CD4-positive, alpha-beta T cell treated with Interleukin-17A for 1 hour (primary cell): ENCODE data around the gene XIAP.
A peak's percentile ranks its signal among the peaks of the same experiment; 100 is the strongest.
"Not testable (repeated sequence)": the region's sequence is repeated elsewhere in the genome, so short reads cannot be mapped to it uniquely, and the experiment has no call there.

Experiments
- DNase-seq: peaks from one replicate; pipeline ENCODE4 v3.0.0-alpha.2; 2020

Gene XIAP

GRCh38 chrX:123859846-123860838 is at the start of gene XIAP:
XIAP (plus strand) TSS chrX:123860053; CDS start chrX:123885663, 25,610 bp downstream.
- DNase-seq = peak; percentile 74

- no peak for DNase-seq
Measured at GRCh38 chrX:123814343-123814742, 45.5 kb upstream of the XIAP start.

- not testable (repeated sequence) for DNase-seq
Measured at GRCh38 chrX:123814934-123815394, 44.9 kb upstream of the XIAP start.

GRCh38 chrX:123817288-123817894 is 42.5 kb upstream of the XIAP start:
- no peak for DNase-seq

- DNase-seq = no peak
Measured at GRCh38 chrX:123818243-123818642, 41.6 kb upstream of the XIAP start.

- no peak for DNase-seq
Measured at GRCh38 chrX:123822965-123823364, 36.9 kb upstream of the XIAP start.

- peak; percentile 4 for DNase-seq
Measured at GRCh38 chrX:123830309-123830708, 29.5 kb upstream of the XIAP start.

GRCh38 chrX:123833387-123833786 is 26.5 kb upstream of the XIAP start:
- DNase-seq = peak; percentile 74

- DNase-seq = no peak
Measured at GRCh38 chrX:123834116-123834515, 25.7 kb upstream of the XIAP start.

GRCh38 chrX:123835661-123836371 is 24.0 kb upstream of the XIAP start:
- DNase-seq = no peak

GRCh38 chrX:123845129-123845528 is 14.7 kb upstream of the XIAP start:
- not testable (repeated sequence) for DNase-seq

- DNase-seq = no peak
Measured at GRCh38 chrX:123846577-123847038, 13.2 kb upstream of the XIAP start.

- DNase-seq = no peak
Measured at GRCh38 chrX:123847056-123847455, 12.8 kb upstream of the XIAP start.

GRCh38 chrX:123849096-123849495 is 10.8 kb upstream of the XIAP start:
- no peak for DNase-seq

- DNase-seq = not testable (repeated sequence)
Measured at GRCh38 chrX:123849906-123850305, 9.9 kb upstream of the XIAP start.

- no peak for DNase-seq
Measured at GRCh38 chrX:123851079-123851478, 8.8 kb upstream of the XIAP start.

- DNase-seq = no peak
Measured at GRCh38 chrX:123854329-123854728, 5.5 kb upstream of the XIAP start.

- DNase-seq = no peak
Measured at GRCh38 chrX:123859409-123859845, 426 bp upstream of the XIAP start.

GRCh38 chrX:123860983-123861382 is 1.1 kb downstream of the XIAP start:
- peak; percentile 15 for DNase-seq

- DNase-seq = no peak
Measured at GRCh38 chrX:123869488-123869887, 9.6 kb downstream of the XIAP start.

GRCh38 chrX:123871309-123871708 is 11.5 kb downstream of the XIAP start:
- DNase-seq = no peak

- DNase-seq = no peak
Measured at GRCh38 chrX:123873956-123874355, 14.1 kb downstream of the XIAP start.

GRCh38 chrX:123876177-123876576 is 16.3 kb downstream of the XIAP start:
- no peak for DNase-seq
